HUES6 (cell line): ENCODE results near the gene FOXN3.

Experiments
- H3K27ac ChIP-seq: 2 replicates; pipeline ENCODE4 v1.7.0; 2013; ENCODE audit warnings: low read depth, mild to moderate bottlenecking, low read length, inconsistent platforms
- H3K27me3 ChIP-seq: 2 replicates; pipeline ENCODE4 v1.6.1; 2013; ENCODE audit warnings: low read length; ENCODE audit not compliant: control insufficient read depth, insufficient read depth
- H3K36me3 ChIP-seq: 2 replicates; pipeline ENCODE4 v1.6.1; 2013; ENCODE audit warnings: low read length; ENCODE audit not compliant: control insufficient read depth, insufficient read depth
- H3K4me1 ChIP-seq: 2 replicates; pipeline ENCODE4 v1.6.1; 2013; ENCODE audit warnings: low read length; ENCODE audit not compliant: control insufficient read depth, insufficient read depth
- H3K4me3 ChIP-seq: 2 replicates; pipeline ENCODE4 v1.5.1; 2013; ENCODE audit warnings: low read depth, low read length
- H3K9ac ChIP-seq: one replicate; pipeline ENCODE4 v1.6.1; 2013; ENCODE audit warnings: mild to moderate bottlenecking, low read length
- H3K9me3 ChIP-seq: 2 replicates; pipeline ENCODE4 v1.6.1; 2013; ENCODE audit warnings: low read depth, low read length; ENCODE audit not compliant: control insufficient read depth, insufficient read depth

The FOXN3 gene

DNA sequence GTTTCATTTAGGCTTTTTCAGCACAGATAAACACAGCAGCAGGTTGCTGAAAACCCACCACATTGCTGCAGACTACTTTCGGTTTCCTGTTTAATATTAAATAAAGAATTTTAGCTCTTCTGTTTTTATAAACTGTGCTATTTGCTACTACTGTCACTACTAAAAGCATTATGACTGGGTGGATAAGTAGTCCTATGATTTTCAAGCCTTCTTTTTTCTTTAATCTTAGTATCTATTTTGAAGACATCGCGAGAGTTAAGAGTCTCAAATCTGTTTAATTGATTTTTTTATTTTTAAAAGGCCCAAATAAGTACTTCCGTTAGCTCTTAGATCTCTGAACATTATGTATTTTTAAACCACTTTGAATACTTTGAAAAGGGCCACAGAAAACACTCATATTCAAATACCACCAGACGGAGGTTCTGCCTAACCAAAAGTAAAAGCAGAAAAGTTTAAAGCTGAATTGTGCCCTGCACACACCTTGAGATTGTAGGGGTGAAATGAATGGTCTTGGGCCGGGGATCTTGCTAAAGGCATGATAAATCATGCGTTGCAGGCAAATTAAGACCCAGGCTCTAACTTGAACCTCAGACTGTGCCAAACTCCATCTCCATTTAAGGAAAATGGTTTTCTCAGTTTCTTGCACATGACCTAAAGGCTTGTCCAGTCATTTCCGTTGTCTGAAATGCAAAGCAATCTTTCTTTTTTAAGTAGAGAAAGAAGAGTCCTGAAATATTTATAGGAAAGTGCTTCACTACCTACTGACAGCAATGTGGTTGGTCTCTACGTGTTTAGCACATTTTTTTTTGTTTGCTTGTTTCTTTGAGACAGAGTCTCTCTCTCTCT, 13.6 kb upstream of the FOXN3 start:
- no peaks in the 10 kb centered on the region for H3K9me3 ChIP-seq
- H3K27ac ChIP-seq = peak overlapping the region; percentile 66
- peaks cover 41% of the 10 kb centered on the region for H3K4me1 ChIP-seq
- no peak overlapping the region for H3K4me3 ChIP-seq
- H3K36me3 ChIP-seq = no peaks in the 10 kb centered on the region
- no peak overlapping the region for H3K9ac ChIP-seq
- no peaks in the 10 kb centered on the region for H3K27me3 ChIP-seq

DNA sequence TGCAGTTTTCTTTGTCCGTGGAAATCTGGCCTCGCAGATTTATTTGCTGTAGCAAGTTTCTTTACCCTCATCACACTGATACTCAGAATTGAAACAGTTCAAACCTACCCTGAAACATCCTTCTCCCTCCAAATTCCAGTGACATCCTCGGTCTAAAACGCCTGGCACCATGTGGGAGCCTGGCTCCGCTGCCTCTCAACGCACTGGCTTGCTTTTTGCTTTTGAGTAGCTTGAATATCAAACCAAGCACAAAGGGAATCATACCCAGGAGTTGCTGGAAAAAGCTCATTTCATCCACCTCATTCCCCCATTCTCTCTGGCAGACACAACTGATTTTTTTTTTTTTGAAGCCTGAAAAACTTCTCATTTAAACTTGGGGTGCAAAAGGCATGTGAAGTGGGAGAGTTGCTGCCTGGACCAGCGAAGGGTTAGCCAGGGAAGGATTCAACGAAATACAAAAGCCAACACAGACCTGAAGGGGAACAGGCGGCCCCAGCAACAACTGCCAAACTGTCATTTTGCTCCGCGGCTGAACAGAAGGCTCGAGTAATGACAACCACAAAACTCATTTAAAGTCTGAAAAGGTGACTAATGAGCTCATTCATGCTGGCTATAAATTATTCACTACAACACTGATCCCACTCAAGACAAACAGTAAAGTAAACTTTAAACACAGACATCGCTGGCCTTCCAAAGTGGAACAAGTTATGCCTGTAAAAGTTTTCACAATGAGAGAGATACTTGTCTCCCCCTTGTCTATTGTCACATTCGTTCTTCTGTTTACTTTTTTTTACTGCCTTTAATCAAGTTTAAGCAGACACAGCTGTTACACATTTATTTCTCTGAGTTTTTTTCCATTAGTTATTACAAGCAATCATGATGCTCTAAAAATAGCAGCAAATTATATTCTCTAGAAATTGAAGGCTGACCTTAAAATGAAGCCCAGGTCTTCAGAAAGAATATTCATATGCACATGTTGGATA, 12.5 kb upstream of the FOXN3 start:
- H3K4me1 ChIP-seq = peaks cover 37% of the 10 kb centered on the region
- no peak overlapping the region for H3K4me3 ChIP-seq
- H3K36me3 ChIP-seq = no peaks in the 10 kb centered on the region
- H3K27ac ChIP-seq = peak overlapping the region; percentile 66
- H3K9ac ChIP-seq = peak overlapping the region; percentile 36
- no peaks in the 10 kb centered on the region for H3K9me3 ChIP-seq
- H3K27me3 ChIP-seq = no peaks in the 10 kb centered on the region

DNA sequence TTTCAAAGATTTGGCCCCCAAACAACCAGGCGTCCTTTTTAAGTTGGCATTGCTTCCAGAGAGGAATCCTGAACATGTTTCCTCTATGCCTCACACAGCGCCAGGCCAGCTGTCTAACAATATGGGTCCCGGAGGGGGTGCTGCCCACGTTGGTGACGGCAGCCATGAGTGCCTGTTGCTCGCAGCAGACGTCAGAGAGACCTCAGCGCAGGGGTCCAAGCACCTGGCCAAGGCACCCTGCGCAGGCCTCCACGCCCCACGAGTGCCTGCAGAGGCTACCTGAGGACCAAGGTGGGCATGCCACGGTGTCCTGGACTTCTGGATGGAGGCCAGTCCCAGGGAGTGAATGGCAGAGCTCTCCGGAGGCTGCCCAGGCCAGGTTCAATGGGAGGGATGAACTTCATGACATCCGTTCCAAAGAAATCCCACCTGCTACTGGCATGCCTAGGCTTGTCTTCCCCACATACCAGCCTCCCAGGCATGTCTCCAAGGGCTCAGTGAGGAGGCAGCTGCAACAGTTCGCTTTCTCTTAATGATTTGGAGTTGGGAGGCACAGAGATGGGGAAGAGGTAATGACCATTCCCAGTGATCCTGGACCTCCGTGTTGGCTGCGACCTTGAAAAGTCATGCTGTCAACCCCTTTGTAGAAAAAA, 11.6 kb upstream of the FOXN3 start:
- Histone ChIP-seq H3K36me3 (no peaks in the 10 kb centered on the region), H3K4me3 (no peak overlapping the region), H3K27me3 (no peaks in the 10 kb centered on the region), H3K9me3 (no peaks in the 10 kb centered on the region), H3K4me1 (peaks cover 45% of the 10 kb centered on the region), H3K27ac (peak overlapping the region; percentile 66), H3K9ac (peak overlapping the region; percentile 36)

DNA sequence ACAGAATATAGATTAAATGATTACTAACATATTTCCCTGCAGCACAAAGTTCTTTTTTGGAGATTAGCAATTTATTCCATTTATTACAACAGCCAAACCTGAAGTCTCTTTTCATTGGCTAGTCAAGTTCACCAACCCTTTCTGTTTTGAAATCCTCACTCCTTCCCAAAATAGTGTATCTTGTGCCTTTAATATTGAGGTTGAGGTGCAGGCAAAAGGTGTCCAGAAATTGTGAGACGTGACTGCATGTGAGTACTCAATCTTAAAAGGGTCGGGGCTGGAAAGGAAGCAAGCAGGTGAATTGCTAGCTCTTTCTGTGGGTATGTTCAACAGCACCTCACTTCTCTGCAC, 11.1 kb upstream of the FOXN3 start:
- peak overlapping the region; percentile 58; the same call in 1 of the 2 replicates for H3K27ac ChIP-seq
- H3K9ac ChIP-seq = no peak overlapping the region
- H3K4me1 ChIP-seq = peaks cover 48% of the 10 kb centered on the region

DNA sequence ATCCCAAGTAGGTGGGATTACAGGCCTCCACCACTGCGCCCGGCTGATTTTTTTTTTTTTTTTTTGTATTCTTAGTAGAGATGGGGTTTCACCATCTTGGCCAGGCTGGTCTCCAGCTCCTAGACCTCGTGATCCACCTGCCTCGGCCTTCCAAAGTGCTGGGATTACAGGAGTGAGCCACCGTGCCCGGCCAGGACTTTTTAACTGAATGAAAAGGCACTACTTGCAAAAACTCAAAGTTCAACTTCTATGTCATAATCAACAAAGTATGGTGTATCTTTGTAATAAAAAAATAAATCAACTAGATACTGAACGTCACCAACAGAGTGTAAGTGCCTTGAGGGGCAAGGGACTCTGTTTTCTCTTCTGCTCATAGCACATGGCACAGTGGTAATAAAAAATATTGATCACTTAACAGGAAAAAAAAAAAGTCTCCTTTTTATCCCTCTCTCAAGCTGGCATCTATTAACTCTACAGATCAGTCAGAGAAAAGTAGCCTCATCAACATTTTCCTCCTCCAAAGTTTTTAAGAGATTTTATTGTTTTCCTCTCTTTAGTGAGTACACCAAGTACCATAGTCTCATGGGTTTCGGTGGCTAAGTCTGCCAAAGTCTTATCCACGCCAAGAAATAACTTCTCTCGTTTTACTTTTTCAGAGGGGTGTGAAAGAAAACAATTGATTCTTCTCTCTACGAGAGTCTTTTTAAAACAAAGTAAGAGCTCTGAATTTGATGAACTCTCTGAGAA, 10.6 kb upstream of the FOXN3 start:
- Histone ChIP-seq H3K27me3 (no peaks in the 10 kb centered on the region), H3K4me3 (no peak overlapping the region)

More for the DNA sequence above, 11.1 kb upstream of the FOXN3 start:
- no peak overlapping the region for H3K4me3 ChIP-seq
- H3K9me3 ChIP-seq = no peaks in the 10 kb centered on the region
- H3K36me3 ChIP-seq = no peaks in the 10 kb centered on the region
- H3K27me3 ChIP-seq = no peaks in the 10 kb centered on the region

DNA sequence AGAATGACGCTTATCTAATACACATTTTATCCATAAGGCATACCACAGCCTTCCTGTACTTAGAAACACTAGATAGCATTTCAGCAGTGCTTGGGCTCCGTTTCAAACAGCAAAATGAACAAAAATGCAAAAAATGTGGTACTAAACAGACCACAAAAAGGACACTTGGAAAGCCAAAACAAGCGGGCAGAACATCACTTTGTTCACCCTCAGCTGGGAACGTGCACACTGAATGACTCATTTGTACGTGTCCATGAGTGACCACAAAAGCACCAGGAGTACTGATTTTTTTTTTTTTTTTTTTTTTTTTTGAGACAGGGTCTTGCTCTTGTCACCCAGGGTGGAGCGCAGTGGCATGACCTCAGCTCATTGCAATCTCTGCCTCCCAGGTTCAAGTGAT, 8.9 kb upstream of the FOXN3 start:
- no peaks in the 10 kb centered on the region for H3K9me3 ChIP-seq
- H3K4me1 ChIP-seq = peaks cover 49% of the 10 kb centered on the region
- no peak overlapping the region for H3K9ac ChIP-seq
- H3K36me3 ChIP-seq = no peaks in the 10 kb centered on the region
- no peak overlapping the region for H3K27ac ChIP-seq
- H3K4me3 ChIP-seq = no peak overlapping the region
- H3K27me3 ChIP-seq = no peaks in the 10 kb centered on the region

More for the DNA sequence above, 10.6 kb upstream of the FOXN3 start:
- Histone ChIP-seq H3K9ac (no peak overlapping the region), H3K9me3 (no peaks in the 10 kb centered on the region), H3K4me1 (peaks cover 54% of the 10 kb centered on the region), H3K36me3 (no peaks in the 10 kb centered on the region), H3K27ac (peak overlapping the region; percentile 58; the same call in 1 of the 2 replicates)

DNA sequence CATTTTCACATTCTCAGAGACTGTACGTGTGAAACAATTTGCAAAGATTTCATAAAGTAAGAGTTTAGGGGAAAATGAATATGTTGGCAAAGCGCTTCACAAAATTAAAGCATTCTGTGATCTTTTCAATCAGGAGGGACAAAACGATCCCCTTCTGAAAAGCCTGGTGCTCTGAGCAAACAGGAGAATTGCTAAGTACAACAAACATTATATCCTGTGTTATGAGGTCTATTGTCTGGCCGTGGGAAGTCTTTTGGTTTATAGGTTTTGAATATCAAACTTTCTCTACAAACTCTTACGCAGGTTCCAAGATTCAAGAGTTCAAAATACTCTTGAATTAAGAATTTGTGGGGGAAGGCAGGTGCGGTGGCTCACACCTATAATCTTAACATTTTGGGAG, 7.2 kb upstream of the FOXN3 start:
- H3K4me3 ChIP-seq = no peak overlapping the region
- no peaks in the 10 kb centered on the region for H3K9me3 ChIP-seq
- peaks cover 43% of the 10 kb centered on the region for H3K4me1 ChIP-seq
- H3K9ac ChIP-seq = no peak overlapping the region
- no peak overlapping the region for H3K27ac ChIP-seq
- H3K27me3 ChIP-seq = no peaks in the 10 kb centered on the region
- peaks cover 3% of the 10 kb centered on the region; the same call in 1 of the 2 replicates for H3K36me3 ChIP-seq

DNA sequence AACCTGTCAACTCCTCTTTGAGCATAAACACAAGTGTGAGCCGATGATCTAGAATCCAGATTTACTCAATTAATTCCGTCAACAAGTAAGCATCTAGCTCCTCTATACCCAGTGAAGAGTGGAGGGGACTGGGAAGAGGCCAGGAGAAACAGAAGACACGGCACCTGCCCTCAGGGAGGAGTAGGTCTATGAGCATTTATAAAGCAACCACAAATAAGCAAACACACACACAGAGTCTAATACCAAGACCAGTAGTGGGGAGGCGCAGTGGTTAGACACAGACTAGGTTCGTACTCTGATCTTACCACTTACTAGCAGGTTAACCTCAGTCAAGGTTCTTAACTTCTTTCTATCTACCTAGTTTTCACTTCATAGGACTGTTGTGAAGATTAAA, 5.9 kb upstream of the FOXN3 start:
- Histone ChIP-seq H3K36me3 (peaks cover 3% of the 10 kb centered on the region; the same call in 1 of the 2 replicates), H3K9me3 (no peaks in the 10 kb centered on the region), H3K4me1 (peaks cover 43% of the 10 kb centered on the region), H3K4me3 (no peak overlapping the region), H3K9ac (no peak overlapping the region), H3K27ac (no peak overlapping the region), H3K27me3 (no peaks in the 10 kb centered on the region)

DNA sequence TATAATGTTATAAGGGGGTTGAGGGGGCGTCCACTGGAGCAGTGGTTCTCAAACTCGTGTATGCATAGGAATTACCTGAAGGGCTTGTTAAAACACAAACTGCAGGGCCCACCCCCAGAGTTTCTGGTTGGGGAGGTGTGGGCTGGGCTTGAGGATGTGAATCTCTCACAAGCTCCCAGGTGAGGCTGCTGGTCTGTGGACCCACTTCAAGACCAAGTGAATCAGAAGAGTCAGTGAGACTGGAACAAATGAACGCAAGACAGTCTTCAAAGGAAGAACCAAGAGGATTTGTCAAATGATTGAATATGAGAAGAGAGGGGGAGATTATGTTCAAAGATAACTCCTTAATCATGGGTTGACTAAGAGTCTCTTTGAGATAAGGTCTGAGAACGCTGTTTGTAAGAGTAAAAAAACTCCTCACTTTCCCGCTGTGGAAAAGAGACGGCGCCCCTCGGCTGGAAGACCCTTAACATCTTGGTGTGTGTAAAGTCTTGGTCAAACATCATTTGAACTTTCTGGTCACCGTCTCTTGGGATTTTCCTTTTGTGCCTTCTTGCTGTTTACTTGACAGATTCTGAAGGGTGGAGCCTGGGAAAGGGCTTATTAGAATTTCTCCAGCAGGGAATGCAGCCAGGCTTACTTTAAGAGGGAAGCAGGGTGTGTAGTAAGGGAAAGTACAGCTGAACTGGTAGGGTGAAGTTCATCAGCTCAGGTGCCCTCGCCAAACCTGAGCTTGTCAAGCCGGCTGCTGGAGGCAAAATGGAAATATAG, 5.3 kb upstream of the FOXN3 start:
- H3K9me3 ChIP-seq = no peaks in the 10 kb centered on the region
- no peak overlapping the region for H3K4me3 ChIP-seq
- H3K27me3 ChIP-seq = no peaks in the 10 kb centered on the region
- H3K9ac ChIP-seq = no peak overlapping the region
- H3K36me3 ChIP-seq = peaks cover 3% of the 10 kb centered on the region; the same call in 1 of the 2 replicates
- H3K4me1 ChIP-seq = peaks cover 46% of the 10 kb centered on the region
- H3K27ac ChIP-seq = no peak overlapping the region

DNA sequence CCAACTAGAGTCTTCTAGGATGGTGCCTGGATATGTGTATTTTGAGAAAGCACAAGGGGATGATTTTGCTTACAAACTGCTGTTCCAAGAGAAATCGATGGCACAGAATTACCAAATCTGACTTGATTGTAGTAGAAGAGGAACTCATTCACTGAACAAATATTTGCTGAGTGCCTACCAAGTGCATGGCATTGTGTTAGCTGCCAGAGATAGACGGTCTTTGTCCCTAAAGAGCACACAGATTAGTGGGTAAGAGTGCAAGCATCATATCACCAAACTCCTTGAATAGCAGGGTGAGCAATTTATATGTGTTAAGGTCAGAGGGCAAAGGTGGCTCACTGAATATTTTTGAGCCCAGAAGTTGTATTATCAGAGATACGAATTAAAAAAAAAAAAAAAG, 3.5 kb upstream of the FOXN3 start:
- Histone ChIP-seq H3K9ac (no peak overlapping the region), H3K4me3 (no peak overlapping the region), H3K9me3 (no peaks in the 10 kb centered on the region), H3K36me3 (peaks cover 3% of the 10 kb centered on the region; the same call in 1 of the 2 replicates), H3K27ac (no peak overlapping the region), H3K27me3 (no peaks in the 10 kb centered on the region), H3K4me1 (peaks cover 46% of the 10 kb centered on the region)
